GM19438 (cell line): Measurements from ENCODE around the gene RABGGTA.

Experiments
- ATAC-seq: cut with Tn5 transposase; IDR thresholded peaks from one replicate; pipeline ENCODE4 v1.9.1; 2021; ENCODE audit warnings: low read depth; ENCODE audit not compliant: unreplicated experiment

RABGGTA gene, protein sequence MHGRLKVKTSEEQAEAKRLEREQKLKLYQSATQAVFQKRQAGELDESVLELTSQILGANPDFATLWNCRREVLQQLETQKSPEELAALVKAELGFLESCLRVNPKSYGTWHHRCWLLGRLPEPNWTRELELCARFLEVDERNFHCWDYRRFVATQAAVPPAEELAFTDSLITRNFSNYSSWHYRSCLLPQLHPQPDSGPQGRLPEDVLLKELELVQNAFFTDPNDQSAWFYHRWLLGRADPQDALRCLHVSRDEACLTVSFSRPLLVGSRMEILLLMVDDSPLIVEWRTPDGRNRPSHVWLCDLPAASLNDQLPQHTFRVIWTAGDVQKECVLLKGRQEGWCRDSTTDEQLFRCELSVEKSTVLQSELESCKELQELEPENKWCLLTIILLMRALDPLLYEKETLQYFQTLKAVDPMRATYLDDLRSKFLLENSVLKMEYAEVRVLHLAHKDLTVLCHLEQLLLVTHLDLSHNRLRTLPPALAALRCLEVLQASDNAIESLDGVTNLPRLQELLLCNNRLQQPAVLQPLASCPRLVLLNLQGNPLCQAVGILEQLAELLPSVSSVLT

DNA sequence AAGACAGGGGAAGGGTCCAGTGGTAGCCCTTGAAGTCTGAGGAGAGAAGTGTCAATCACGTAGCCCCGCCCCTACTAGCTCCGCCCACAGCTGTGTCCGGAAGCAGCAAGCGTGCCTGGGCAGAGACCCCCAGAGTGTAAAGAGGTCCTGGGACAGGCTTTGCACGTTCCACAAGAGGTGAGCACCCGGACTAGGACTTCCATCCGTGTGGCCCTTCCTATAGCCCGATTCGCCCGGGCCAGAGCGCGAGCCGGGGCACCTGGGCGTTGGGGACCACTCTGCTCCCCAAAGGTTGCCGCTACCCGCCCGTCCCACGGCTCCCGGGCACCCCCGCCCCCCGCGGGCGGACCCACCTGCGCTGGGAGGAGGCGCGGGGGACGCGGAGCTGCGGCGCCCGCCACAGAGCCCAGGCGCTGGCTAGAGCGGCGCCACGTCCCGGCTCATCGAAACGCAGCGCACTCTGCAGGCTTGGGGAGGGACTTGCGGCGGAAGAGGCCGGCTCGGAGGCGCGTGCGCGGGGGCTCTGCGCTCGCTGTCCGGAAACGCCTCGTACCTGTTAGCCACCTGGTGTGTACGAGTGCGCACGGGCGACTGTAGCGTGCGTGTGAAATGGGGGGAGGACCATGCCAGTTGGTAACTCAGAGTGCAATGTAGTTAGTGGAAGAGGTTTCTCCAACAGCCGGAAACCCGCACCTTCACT is at the start of gene RABGGTA:
Gene RABGGTA, minus strand, starts transcription at position 464 of the 700 bp plus-strand sequence. CDS start 482 bp downstream, outside the sequence.
- ATAC-seq: peak; percentile 81

DNA sequence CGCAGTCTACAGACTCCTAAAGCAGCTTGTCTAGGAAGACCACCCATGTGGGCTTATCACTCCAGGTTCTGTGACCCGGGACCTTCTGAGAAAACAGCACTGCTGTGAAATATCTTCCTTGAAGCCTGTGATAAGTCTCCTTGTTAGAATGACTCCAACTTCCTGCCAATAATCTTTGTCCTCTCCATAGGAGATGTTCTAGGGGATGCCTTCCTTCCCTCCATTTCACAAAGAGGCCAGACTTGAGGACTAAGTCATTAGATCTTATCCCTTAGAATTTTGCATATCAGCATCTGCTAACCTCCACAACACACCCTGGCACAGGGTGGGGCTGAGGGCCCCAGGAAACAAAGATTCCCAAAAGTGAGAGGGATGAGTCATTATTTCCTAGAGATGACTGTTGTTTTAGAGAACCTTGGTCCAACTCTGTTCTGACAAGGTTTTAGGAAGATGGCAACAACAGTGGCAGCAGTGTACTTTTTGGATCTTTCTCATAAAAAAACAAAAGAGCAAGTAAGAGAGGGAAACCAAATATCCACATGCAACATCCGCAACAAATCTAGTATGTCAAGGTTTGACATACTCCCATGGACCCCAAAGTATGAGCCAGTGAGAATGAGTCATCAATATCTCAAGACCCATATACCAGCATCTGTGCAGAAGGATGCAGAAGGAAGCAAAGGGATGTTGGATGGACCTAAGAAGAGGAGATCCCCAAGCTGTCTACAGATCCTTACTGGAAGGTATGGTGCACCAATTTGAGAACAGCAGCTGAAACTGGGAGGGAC is 45.9 kb upstream of the RABGGTA start:
- ATAC-seq: no peak

DNA sequence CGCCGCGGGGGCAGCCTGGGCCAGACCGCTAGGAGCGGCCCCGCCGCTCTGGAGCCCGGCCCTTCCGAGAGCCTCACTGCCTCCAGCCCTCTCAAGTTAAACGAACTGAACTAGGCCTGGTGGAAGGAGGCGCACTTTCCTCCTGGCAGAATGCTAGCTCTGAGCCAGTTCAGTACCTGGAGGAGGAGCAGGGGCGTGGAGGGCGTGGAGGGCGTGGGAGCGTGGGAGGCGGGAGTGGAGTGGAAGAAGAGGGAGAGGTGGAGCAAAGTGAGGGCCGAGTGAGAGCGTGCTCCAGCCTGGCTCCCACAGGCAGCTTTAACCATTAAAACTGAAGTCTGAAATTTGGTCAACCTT is 45.2 kb upstream of the RABGGTA start:
- no peak for ATAC-seq

DNA sequence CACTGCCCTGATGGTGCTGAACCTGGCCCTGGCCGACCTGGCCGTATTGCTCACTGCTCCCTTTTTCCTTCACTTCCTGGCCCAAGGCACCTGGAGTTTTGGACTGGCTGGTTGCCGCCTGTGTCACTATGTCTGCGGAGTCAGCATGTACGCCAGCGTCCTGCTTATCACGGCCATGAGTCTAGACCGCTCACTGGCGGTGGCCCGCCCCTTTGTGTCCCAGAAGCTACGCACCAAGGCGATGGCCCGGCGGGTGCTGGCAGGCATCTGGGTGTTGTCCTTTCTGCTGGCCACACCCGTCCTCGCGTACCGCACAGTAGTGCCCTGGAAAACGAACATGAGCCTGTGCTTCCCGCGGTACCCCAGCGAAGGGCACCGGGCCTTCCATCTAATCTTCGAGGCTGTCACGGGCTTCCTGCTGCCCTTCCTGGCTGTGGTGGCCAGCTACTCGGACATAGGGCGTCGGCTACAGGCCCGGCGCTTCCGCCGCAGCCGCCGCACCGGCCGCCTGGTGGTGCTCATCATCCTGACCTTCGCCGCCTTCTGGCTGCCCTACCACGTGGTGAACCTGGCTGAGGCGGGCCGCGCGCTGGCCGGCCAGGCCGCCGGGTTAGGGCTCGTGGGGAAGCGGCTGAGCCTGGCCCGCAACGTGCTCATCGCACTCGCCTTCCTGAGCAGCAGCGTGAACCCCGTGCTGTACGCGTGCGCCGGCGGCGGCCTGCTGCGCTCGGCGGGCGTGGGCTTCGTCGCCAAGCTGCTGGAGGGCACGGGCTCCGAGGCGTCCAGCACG is 44.6 kb upstream of the RABGGTA start:
- ATAC-seq: no peak

DNA sequence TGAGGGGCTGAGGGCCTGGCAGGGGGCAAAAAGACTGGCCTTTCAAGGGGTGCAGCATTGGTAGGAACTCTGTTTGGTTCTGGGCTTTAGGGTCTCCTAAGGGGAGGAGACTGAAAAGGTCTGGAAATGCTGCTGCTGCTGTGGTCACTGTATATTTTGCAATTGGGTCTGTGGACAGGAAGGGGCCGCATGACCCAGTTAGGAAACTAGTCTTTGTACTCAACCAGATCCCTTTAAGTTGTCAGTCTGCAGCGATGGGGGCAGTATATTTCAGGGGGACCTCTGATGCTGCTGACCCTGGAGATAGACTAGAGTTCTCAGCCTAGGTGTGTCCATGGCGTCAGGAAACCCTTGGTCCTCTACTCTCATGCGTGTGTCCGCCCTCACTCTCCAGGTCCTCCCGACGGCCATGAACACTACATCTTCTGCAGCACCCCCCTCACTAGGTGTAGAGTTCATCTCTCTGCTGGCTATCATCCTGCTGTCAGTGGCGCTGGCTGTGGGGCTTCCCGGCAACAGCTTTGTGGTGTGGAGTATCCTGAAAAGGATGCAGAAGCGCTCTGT is 43.9 kb upstream of the RABGGTA start:
- ATAC-seq: no peak

DNA sequence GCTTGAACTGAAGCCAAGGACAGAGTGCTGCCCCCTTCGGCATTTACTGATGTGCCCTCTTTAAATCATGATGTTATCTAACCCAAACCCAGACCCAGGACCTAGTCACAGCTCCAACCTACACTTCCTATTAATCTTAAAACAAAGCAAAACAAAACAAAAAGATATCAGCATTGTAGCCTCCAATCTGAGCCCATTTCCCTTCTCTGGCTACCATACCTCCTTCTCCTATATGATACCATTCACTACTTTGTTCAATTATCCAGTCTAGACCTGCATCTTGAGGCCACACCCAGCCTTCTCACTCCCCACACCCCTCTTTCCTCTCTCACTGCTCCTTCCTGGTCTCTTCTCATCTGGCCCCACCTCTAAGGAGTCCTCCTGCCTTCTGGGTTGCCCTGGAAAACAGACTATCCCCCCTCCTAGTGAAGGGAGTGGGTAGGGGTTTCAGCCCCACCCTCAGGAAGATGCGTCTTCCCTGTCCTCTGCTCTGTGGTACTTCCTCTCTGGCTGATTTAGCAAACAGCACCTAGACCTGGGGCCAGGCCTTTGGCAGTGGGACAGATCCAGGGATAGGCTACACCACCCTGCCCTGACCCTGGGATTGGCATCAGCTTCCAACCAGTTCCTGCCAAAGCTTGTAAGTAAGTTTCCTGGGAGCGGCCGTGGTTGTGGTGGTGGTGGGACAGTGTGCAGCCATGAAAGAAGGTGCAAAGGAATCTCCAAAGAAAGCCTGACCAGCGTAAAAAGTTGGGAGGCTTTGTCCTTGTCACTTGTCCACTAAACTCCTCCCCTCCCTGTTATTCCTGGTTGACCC is 43.2 kb upstream of the RABGGTA start:
- ATAC-seq: no peak

DNA sequence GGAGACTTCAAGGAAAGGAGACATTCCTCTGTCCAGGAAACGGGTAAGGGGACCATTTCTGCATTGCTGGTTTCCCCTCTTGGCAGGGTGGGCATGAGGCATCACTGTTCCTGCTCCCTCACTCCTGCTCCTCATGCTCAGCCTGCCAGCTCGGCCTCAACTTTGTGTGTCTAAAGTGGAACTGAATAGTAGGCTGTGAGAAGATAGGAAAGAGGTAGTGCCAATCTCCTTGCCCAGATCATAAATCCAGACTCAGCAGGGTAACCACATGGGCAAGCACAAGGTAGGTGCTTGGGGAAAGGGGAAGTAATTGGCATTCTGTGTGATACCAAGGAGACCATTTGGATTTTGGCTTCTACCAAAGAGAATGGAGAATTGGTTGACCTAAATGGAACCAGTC is 42.5 kb upstream of the RABGGTA start:
- ATAC-seq: no peak

DNA sequence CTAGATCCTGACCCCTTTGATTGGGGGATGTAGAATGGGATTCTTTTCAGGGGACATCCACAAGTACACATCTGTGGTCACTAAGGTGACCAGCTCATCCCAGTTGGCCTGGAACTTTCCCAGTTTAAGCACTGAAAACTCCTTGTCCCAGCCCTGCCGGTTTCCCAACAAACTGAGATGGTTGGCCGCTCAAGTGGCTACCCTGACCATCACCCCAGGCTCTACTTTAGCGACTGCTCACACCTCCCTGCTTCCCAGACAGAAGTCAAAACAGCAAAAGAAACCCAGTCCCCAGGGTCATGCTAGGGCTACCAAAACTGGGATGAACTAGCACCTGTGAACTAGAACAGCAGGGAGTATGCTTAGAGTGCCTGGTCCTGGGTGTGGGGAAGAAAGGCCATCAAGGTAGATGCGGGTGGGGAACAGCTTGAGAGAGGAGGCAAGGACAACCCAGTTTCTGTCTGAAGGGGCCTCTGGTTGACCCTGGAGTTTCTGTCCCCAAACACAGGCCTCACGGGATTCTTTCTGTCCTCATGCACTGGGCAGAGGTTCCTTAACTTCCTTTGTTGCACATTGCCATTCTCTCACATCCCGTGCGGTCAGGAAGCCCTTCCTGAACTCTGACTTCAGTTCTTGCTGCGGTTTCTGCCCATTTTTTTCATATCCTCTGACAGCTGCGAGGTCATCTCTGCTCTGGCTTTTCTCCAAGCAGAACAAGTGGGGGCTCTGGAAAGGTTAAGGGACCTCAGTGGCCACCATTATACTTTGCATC is 41.5 kb upstream of the RABGGTA start:
- ATAC-seq: no peak

DNA sequence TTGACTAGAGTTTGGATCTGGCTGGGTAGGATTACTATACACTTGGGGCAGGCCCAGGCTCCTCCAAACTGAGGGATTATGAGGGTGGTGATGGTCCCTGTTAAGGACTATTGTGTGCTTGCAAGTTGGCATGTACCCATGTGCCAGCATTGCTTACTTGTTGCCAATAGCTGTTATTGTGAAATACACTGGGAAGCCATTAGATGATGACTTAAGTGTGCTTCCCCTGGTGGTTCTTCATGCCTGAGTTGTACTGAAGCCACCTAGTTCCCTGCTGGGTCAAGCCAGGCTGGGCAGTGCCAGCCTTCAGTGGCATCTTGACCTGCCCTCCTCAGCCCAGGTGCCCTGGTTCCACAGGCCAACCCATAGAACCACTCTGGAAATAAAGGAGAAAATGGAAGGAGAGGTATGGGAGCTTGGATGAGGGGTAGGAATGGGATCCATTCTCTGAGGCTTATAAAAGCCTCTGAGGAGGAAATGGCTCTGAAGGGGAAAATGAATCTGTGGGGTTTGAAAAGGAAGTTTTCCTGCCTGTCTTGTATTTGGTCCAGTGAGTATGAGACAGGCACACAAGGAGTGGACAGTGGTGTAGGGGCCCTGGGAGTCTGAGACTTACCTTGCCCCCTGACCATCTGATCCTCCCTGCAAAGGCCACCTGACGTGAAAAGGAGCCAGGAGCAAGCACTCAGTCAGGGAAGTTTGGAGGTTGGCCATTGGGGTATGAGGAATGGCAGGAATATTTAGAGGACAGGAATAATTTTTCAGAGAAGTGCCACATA is 40.6 kb upstream of the RABGGTA start:
- no peak for ATAC-seq

DNA sequence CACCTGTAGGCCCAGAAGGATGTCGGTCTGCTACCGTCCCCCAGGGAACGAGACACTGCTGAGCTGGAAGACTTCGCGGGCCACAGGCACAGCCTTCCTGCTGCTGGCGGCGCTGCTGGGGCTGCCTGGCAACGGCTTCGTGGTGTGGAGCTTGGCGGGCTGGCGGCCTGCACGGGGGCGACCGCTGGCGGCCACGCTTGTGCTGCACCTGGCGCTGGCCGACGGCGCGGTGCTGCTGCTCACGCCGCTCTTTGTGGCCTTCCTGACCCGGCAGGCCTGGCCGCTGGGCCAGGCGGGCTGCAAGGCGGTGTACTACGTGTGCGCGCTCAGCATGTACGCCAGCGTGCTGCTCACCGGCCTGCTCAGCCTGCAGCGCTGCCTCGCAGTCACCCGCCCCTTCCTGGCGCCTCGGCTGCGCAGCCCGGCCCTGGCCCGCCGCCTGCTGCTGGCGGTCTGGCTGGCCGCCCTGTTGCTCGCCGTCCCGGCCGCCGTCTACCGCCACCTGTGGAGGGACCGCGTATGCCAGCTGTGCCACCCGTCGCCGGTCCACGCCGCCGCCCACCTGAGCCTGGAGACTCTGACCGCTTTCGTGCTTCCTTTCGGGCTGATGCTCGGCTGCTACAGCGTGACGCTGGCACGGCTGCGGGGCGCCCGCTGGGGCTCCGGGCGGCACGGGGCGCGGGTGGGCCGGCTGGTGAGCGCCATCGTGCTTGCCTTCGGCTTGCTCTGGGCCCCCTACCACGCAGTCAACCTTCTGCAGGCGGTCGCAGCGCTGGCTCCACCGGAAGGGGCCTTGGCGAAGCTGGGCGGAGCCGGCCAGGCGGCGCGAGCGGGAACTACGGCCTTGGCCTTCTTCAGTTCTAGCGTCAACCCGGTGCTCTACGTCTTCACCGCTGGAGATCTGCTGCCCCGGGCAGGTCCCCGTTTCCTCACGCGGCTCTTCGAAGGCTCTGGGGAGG is 39.5 kb upstream of the RABGGTA start, which contains the start of gene LTB4R:
Gene LTB4R, plus strand, starts transcription at position 857 of the 959 bp plus-strand sequence. CDS start 4,150 bp downstream, outside the sequence.
- peak; percentile 66 for ATAC-seq

DNA sequence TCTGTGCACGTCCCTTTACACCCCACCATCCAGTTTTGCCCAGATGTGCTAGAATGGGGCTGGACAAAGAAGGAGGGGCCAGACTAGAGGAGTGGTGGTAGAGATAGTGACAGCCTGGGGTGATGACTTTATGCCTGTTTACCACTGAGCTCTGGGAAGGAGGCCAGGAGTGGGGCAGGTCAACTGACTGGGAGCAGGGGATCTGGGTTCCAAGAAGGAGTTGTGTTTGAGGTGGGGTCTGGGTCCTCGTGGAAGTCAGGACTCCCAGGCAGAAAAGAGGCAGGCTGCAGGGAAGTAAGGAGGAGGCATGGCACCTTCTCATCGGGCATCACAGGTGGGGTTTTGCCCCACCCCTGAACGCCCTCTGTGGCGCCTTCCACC is 38.9 kb upstream of the RABGGTA start:
- ATAC-seq: no peak

DNA sequence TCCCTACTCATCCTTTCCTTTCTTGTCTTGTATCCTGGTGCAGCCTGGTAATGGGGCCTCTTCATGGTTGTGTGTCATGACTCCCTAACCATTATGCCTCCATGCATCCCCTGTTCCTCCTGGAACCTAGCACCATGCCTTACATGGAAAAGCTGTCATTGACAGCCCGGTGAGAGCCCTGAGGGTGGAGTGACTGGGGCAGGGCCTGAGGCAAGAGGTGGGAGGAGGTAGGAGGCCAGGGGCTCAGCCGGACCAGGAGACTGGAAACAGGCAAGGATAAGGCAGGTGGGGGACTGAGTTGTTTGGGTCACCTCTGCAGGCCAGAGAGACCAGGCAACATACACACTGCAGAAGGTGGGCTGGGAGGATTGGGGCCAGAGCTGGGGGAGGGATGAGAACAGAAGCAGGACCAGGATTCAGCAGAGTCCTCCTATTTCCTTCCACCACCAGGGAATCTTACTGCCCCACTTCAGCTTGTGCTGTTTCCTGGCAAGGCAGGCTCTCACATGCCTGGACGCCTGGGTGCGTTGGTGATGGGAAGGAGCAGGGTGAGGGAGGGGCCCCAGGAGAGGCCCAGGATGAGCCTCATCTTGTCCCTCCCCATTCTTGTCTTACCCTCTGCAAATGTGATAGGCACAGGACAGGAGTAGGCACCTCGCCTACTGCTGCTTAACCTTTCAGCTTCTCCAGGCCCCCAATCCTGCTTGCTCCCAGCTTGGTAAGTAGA is 38.3 kb upstream of the RABGGTA start, which contains the start of gene LTB4R2:
Gene LTB4R2, plus strand, starts transcription at position 603 of the 727 bp plus-strand sequence. CDS start 525 bp downstream, outside the sequence.
- ATAC-seq: no peak

DNA sequence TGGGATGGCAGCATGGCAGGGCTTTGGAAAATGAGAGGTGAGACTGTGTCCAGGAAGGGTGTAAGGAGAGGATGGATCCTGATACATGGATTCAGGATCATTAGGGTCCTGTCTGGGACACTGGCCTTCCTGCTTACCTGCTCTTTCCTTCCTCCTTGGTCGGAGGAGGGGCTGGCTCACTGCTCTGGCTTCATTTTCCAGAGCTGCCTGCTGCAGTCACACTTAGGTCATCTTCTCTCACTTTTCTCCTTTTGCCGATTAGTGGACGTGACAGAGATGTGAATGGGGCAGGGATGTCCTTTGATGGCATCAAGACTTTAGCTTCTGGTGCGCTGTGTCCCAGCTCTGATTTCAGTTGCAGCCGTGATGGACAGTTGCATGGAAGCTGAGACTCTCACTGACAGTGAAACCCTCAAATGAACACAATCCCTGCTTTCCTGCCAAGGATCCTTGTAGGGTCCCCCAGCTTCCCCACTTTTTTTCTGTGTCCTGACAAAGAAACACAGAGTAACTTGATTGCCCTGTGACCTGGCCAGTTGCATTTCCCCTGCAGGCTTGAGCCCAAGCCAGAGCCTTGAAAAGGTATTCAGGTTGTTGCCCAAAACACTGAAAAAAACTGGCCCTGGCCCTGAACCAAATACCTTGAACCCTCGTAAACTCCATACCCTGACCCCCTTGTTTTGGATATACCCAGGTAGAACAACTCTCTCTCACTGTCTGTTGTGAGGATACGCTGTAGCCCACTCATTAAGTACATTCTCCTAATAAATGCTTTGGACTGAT is 37.1 kb upstream of the RABGGTA start:
- no peak for ATAC-seq

DNA sequence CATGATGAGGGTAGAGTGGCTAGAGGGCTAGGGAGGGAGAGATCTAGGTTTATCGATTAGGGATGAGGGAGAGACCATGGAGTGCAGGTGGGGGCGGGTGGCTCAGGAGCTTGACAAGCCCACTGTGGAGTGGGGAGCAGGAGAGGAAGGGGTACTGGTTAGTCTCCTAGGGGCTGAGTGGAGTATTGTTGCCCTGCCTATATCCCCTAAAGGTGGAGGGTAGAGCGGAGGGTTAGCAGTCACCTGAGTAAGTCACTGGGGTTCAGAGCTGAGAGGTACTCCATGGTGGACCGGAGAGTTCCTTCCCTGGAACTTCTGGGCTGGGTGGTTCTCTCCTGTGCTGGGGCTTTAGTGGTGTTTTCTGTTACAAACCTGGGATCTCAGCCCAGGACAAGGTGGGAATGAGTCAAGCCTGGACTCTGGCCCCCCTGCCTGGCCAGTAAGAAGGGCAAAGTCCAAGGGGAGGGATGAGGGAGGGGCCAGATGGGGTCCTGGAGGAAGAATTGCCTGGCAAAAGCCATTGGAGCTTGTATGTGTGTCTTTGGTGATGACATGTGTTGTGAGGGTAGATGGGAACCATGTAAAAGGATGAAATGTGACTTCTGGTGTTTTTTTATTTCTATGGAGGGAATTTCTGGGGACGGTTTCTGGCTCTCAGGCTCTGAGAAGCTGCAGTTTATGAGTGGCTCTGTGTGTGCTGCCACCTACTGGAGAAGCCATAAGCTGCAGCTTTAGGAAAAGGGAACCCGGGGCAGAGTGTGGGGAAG is 36.4 kb upstream of the RABGGTA start, which contains the start of gene CIDEB:
Gene CIDEB, minus strand, starts transcription at position 403 of the 767 bp plus-strand sequence. Its CDS starts 119 bp downstream, at position 284.
- no peak for ATAC-seq
